NCI-H1436 (cell line): ENCODE data around the gene CATSPER3.

ENCODE experiments used
- DNase-seq: peaks from one replicate; lab custom pipeline; 2025; lab: John Stamatoyannopoulos, UW

Gene CATSPER3

DNA sequence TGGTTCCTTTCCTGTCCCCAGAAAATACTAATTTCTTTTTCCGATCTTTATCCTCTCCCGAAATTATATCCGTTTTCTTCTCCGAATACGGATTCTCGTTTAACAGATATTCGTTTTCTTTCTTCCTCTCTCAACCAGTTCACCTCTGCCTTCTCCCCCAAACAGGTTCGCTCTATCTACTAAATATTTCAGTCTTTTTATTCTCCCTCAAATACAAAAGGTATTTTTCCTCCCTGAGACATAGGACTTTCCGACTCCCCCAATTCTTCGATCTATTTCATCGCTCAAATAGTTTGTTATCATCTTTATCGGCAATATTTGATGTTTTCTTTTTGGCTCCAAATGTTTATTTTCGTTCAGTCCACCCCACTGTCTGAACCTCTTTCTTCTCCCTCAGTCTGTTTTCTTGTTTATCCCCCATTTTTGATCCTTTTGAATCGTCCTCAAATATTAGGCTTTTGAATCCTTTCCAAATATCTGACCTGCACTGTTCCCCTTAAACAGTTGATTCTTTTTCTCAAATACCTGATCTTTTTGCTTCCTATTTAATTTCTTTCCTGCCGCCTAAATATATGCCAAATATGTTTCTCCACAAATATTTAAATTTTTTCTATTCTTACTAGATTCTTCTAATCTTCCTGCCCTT is 61.9 kb downstream of the CATSPER3 start:
- DNase-seq, result no peak

DNA sequence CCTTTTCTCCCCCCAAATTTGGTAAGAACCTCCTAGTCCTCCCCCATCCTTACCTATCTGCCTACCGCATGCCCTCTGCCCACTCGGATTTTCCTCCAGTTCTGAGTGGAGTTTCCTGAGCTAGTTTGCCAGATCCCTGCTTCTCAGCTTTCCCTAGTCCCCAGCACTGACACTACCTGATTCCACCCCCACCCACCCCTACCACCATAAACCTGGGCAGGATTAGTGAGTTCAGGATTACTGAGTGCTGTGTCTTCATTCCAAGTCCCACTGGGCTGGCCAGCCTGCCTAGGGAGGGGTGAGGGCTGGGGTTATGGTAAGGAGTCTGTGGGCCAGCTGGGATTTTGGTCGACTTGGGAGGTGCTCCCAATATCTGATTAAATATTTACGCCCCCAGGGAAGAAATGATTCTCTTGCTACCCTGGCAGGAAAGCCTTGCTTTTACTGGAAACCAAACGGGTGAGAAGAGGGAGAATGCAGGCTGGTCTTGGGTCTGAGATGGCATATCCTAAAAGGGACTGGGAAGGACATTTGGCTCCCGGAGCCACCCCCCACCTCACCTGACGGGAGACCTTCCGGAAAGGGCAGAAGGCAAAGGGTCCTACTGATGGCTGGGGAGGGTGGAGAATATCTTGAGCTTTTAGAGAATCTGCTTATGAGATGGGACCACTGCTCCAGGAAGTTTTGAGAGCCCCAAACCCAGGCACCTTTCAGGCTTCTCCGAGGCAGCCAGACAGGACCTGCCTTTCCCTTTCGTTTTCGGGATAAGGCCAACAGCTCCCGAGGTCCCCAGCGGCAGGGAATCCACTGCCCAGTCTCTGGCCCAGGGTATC is 62.6 kb downstream of the CATSPER3 start:
- DNase-seq, result no peak

DNA sequence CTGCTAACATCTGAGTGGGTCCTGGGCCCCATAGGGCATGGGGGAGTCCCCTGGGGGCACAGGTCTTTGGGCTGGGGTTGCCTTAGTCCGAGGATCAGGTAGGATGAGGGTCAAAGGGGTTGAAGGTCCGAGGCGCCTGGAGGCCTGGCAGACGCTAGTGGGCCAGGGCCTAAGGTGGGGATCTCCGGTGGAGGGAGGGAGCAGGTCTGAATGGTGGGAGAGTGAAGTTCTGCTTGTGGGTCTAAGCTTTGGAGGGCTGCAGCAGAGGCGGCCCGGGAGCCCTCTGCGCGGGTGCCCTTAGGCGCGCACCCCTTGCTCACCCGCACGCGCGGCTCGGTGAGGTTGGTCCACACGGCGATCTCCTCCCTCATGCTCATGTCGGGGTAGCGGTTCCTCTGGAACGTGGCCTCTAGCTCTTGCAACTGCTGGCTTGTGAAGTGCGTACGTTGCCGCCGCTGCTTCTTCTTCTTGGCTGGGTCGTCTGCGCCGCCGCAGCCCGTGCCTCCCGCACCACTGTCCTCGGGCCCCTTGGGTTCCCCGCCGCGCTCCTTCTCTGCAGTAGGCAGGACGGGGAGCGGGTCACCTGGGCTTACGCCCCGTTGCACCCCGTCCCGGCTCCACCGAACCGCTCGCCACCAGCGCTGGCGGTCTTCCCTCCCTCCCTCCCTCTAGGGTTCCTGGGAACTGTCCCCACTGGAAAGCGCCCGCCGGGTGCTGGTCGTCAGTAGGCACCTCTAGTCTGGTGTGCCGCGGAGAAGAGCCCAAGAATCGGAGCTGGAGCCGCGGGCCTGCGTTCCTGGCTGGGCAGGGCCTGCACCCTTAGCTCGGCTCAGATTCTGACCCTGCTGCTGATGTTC is 63.5 kb downstream of the CATSPER3 start:
- no peak for DNase-seq

DNA sequence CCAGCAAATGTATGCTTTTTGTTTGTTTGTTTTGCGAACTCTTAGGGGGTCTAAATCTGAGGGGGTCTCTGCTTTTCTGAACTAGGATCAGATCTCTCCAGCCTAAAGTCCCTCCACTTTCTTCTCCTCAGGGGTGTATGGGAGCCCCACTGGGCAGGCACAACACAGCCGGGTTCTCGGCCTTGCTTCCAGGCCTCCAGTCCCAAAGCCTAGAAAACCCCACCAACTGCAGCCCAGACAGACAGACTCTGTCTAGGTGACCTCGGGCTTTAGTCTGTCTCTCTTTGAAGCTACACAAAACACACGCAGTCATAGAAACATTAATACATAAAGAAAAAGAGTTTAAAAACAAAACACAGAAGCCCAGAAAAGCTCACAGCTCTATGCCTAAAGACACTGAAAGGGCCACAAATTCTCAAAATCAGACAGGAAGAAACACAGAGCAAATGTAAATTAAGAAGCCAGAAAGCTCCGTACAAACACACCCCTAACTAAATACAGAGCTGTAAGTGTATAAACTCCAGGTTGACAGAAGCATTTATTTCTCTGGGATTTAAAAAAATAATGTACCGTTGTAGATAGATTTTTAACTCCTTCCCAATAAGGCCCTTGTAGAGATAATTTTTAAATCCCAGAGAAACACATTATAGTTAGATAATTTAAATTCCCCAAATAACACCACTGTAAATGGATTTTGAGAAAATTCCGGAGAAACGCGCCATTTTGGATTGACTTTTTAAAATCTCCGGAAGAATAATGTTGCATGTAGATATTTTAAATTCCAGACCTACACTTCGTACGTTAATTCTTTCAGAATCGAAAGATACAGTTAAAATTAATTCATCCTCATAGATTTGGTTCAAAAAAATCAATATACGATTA is 64.3 kb downstream of the CATSPER3 start:
- no peak for DNase-seq

DNA sequence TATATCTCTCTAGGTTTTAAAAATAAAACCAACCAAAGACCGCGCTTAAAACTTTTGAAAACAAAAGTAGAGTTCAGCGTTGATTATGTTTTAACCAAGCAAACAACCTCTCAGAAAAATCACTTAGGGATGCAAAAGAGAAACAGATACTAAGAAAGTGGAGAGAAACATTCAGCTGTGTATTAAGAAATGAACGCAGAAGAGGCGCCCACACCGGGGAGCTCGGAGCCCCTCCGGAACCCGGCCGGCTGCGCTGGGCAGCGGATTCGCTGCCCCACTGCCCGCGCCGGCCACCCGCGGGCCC is 64.9 kb downstream of the CATSPER3 start:
- DNase-seq, result no peak

DNA sequence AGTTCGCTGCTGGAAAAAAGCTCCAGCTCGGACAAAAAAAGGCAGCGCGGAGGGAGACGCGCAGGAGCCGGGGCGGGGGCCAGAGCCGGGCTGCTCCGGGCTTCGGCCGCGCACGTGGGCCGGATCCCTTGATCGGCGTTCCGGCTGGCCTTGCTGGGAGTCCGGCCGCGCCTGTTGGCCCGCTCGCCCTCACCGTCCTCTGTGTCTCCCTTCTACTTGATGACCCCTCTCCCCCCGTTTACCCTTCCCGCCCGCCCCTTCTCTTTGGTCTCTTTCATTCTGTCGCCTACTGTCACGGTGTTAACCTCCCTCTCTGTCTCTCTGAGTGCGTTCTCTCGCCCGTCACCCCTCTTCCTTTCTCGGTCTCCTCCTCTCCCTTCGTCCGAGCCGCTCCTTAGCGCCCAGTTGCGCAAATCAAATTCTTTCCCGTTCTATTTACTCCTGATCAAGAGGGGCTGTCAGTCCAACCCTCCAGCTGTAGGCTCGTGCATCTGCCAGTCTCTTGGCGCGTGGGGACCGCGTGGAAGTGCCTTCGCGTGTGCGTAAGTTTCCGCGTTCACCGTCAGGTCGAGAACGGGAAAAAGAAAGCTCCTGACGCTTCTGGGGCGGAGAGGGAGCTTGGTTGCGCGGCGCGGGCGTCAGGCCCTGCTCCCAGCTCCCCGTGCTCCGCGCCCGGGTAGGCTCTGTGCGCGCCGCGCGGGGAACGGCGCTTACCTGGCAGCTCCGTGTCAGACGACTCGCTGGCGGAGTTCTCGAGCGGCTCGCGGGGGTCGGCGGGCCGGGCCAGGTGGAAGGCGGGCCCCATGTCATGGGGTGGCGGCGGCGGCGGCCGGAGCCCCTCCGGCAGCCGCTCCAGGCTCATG is 65.5 kb downstream of the CATSPER3 start:
- no peak for DNase-seq

DNA sequence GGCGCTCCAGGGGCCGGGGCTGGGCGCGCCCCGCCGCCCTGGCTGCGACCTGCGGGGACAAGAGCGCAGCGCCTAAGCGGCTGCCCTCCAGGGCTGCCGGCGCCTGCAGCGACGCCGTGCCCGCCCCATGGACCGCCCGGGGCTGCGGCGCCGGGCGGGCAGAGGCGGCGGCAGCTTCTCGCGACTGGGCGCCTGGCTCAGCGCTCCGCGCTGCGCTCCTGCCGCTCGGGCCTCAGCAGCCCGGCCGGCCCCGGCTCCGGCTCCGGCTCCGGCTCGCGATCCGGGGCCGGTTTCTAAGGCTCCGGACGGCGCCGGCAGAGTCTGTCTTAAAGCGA is 66.2 kb downstream of the CATSPER3 start, which contains the start of gene PITX1:
PITX1 (minus strand) TSS at position 328 of the 335 bp plus-strand sequence. CDS start 347 bp downstream, outside the sequence.
- DNase-seq, result no peak

DNA sequence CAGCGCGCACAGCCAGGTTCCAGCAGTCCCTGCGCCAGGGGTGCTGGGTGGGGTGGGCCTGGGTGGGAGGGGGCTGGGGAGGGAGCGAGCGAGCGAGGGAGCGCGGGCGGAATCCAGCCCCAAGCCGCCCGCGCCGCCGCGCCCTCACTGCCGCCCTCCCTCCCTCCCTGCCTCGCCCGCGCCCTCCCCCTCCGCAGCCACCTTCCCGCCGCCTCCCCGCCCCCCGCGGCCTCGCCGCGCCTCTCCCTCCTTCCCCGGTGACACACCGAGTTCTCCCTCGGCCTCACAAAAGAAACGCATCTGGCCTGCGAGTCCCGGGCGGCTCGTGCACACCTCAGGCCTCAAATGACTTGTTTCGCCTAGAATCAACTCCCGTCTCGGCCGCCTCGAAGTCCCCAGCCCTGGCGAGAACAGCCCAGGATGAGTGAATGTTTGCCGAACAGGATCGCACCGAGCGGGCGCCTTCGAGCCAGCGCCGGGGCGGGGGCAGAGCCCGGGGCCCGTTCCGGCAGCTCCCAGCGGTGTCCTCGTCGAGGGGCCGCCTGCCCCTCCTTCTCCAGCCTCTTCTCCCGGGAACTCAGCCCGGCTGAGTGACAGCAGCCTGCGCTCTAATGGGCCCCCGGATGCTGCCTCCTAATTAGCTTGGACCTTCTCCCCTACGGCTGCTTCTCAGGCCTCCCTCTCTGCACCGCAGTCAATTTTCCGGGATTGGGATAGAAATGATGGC is 66.7 kb downstream of the CATSPER3 start:
- peak; percentile 56 for DNase-seq

DNA sequence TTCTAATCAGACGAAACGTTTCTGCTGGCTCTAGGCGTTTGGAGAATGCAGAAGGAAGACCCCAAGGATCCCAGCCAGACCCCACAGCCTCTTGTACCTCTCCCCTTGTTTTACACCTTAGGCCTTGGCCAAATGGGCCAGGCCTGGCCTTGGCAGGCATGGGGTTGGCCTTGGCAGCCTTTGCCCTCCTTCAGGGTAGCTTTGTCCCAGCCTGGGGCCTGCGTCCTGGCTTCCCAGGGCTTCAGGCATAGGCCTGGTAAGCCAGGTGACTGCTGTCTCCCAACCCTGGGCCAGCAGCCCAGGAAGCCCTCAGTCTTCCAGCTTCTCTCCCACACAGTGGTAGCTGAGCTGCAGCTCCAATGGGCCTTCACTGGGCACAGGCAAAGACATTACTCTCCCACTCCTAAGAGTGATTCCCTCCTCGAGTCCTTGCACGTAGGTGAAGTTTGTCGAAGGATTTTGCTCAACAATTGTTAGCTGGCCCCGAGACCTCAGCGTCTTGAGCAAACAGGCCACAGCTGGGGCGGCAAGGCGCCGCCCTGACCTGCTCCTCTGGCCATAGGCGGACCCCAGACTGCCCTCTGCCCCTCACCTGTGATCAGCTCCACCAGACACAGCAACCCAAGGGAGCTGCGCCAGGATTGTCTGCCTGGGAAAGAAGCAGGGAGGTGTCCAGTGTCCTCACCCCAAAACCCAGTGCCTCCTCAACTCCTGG is 67.4 kb downstream of the CATSPER3 start:
- DNase-seq, result no peak

DNA sequence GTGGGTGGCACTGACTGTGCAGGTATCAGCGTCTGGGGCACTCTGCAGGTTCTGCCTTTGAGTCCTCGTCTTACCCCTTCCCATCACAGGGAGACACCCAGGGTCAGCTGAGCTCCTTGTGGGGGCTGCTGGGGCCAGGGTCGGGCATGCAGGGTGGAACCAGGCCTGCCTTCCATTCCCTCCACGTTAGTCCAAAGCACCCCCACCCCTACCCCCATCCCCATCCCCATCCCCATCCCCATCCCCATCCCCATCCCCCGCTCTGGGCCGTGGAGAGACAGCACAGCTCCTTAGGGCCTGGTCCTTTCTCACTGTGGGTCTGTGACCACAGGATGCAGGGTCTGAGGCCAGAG is 67.9 kb downstream of the CATSPER3 start:
- no peak for DNase-seq

DNA sequence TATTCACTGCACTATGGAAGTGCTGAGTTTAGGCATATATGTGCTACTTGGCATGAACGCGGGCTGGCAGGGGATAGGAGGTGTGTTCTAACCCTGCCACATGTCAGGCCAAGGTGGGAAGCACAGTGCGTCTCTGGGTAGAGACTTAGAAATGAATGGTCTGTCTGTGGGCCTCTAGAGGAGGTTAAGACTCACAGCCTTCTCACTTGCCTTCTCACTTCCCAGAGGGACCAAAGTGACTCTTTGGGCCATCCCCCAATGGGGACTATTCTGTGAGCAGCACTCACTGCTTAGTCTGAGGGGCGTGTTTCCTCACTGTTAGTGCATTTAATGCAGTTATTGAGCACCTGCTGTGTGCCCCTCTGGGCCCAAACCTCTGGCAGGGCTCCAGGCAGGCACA is 68.7 kb downstream of the CATSPER3 start:
- peak; percentile 13 for DNase-seq

DNA sequence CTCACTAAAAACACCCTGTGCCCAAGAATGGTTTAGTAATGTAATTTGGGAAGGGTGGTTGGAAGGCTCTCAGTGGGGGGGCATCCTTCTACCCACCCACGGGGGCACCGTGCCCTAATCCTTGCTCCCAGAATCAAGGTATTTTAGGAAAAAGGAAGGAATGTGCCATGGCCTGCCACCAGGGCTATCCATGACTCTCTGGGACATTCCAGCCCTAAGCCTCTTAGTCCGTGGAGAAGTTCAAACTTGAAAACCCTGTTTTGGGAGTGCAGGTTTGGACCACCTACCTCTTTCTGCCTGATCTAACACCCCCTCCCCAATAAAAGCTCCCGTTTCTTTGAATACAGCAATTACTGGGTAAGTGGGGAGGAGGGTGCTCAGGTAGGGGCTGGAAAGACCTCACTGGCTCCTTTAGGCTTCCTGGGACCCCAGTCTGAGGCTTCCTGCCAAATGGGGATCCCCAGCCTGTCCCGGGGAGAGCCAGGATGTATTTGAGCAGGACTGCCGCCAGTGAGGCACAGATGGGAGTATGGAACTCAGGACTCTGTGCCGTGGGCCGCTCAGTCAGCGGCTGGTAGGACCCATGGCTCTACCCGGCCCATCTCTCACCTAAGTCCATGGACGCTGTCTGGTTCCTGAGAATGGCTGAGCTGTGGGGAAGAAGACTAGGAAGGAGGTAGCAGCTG is 70.0 kb downstream of the CATSPER3 start:
- no peak for DNase-seq

DNA sequence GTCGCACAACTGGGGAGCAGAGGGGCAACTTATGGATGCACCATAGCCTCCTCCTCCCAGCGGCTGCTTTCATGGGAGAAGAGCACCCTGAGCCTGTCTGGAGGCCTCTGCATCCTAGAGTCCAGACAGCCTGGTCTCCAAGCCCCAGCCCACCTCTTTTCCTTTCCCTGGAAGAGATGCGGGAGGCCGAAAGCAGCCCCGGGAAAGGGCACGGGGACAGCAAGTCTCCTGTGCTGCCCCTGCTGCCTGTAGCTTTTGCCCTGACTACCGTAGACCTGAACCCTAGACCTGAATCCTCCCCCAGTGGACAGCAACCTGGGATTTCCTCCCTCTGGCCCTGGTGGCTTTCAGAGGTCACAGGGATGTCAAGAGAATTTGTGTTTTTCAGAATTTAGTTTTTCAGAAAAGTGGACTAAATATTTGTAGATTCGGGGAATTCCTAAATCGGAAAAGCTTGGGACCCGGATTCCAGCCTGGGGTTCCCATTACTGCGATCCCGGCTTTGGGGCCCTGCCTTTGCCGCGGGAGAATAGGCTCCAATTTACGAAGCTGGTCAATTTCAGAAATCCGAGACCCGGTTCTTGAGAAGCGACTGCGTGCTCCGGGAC is 70.6 kb downstream of the CATSPER3 start:
- no peak for DNase-seq

DNA sequence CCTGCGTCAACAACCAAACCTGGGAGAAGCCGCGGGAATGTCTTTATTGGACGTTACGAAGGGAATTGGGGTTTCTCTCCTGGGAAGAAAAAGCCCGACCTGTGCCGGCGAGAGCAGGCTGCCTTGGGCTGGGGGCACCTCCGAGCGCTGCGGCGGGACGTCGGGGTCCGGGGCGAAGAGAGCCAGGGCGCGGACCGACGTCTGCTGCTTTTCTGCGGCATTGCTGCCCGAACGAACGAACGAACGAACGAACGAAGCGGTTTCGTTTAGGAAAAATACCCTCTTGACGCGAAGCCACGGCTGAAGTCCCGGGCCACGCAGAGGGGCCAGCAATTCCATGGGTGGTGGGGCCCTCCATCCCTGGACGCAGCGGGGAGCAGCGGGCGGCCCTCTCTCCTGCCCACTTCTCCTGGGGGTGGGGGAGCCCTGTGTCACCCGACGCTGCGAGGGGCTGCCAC is 71.1 kb downstream of the CATSPER3 start:
- no peak for DNase-seq

DNA sequence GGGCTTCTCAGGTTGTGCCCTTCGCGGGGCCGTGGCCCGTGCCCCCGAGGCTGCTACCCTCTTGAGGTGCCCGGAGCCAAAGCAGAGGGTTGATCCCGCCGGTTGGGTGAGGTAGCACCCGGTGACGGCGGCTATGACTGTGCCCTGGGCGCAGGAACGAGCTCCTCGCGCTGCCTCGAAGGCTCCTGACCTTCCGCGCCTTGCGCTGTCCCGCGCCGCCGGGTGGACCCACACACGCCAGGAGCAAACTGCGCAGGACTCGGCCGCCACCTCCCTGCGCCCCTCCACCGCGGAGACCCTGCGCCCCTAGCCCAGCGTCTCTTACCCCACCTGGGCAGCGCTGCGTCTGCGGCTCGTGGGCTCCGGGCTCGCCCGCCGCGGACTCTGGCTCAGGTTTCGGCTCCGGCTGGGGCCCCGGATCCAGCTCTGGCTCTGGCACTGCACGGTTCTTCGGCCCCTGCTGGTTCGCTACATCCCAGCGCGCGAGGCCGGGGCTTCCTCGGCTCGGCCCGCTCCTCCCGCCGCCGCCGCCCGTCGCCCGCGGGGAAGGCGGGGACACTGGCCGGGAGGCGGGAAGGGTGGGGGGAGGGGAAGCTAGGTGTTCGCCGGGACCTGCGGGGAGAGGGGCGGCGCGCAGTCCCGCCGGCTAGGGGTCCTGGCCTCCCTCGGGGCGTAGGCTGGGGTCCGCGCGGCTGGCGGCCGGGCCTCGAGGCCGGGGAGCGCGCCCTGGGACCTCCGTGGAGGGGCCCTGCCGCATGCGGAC is 71.7 kb downstream of the CATSPER3 start:
- peak; percentile 8 for DNase-seq

DNA sequence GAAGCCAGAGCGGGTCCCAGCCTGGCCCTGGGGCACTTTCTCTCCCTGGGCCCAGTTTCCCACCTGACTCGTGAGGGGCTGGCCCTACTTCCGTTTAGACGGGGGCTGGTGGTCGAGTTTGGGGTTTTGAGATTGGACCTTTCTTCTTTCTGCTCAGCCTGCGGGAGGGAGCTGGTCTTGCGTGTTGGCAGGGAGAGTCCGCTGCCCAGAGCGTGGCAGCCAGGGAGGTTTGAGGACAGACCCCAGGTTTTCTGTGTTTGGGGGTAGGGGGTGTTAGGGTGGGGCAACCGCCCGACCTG is 72.3 kb downstream of the CATSPER3 start:
- DNase-seq, result no peak

DNA sequence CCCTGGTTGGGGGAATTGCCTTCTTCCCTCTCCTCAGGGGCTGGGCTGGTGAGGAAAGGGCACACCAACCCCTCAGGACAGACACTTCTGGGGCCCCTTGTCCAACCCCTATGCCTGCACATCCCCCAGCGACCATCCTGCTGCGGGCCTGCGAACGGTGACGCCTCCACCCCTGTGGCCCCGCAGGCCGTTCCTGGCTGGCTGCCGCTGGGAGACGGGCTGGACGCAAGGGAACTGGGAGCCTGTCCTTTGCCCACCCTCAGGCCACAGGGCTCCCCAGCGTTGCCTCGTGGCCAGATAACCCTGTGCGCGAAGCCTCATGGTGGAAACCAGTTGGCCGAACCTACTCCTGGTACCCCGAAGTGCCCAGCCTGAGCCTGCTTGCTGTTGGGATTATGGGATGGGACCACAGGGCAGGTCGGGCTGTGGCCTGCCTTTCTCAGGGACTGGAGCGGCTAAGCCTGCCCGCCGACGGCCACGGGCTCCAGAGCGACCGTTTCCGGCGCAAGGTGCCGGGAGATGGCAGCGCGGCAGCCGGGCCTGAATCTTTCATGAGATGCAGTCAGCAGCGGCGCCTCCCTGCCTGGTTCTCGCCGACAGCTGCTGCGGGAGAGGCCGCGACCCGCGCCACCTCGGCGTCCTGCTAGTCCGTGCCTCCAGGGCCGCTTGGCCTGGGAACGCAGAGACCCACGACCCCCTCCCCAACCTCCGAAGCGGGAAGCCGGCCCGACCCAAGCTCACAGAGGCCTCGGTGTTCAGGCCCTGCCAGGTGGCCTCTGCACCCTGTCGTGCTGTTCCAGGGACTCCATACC is 72.8 kb downstream of the CATSPER3 start:
- no peak for DNase-seq
